Pons (tissue), 1 donor: ENCODE data around the gene DNM1L.
A peak's percentile ranks its signal among the peaks of the same experiment; 100 is the strongest.

ENCODE experiments used
- DNase-seq: peaks from one replicate; pipeline ENCODE4 v3.0.0-alpha.2; 2016; ENCODE audit warnings: low spot score

DNM1L gene

GRCh38 chr12:32679091-32679919 is at the start of gene DNM1L:
Gene DNM1L, plus strand, starts transcription at chr12:32679301. Its CDS starts 63 bp downstream, at chr12:32679364.
- peak; percentile 97 for DNase-seq

GRCh38 chr12:32641287-32641901 is 37.7 kb upstream of the DNM1L start:
- DNase-seq, result no peak

- DNase-seq, result no peak
Observed at GRCh38 chr12:32644431-32644830, 34.7 kb upstream of the DNM1L start.

GRCh38 chr12:32647275-32647674 is 31.8 kb upstream of the DNM1L start:
- no peak for DNase-seq

GRCh38 chr12:32650508-32650907 is 28.6 kb upstream of the DNM1L start:
- no peak for DNase-seq

- DNase-seq, result no peak
Observed at GRCh38 chr12:32651151-32651955, 27.7 kb upstream of the DNM1L start.

- DNase-seq, result no peak
Observed at GRCh38 chr12:32651956-32652210, 27.2 kb upstream of the DNM1L start.

- DNase-seq, result no peak
Observed at GRCh38 chr12:32659908-32660440, 19.1 kb upstream of the DNM1L start.

GRCh38 chr12:32661706-32662105 is 17.4 kb upstream of the DNM1L start:
- no peak for DNase-seq

GRCh38 chr12:32662665-32663064 is 16.4 kb upstream of the DNM1L start:
- no peak for DNase-seq

GRCh38 chr12:32666018-32666417 is 13.1 kb upstream of the DNM1L start:
- no peak for DNase-seq

- no peak for DNase-seq
Observed at GRCh38 chr12:32669584-32669983, 9.5 kb upstream of the DNM1L start.

GRCh38 chr12:32671930-32672780 is 6.9 kb upstream of the DNM1L start:
- DNase-seq, result peak; percentile 74

- peak; percentile 31 for DNase-seq
Observed at GRCh38 chr12:32679920-32680237, 778 bp downstream of the DNM1L start.

- no peak for DNase-seq
Observed at GRCh38 chr12:32680787-32681186, 1.7 kb downstream of the DNM1L start.

- DNase-seq, result no peak
Observed at GRCh38 chr12:32681272-32681671, 2.2 kb downstream of the DNM1L start.

GRCh38 chr12:32686340-32686739 is 7.2 kb downstream of the DNM1L start:
- DNase-seq, result no peak

GRCh38 chr12:32688786-32689185 is 9.7 kb downstream of the DNM1L start:
- no peak for DNase-seq

GRCh38 chr12:32690927-32691326 is 11.8 kb downstream of the DNM1L start:
- no peak for DNase-seq

- no peak for DNase-seq
Observed at GRCh38 chr12:32692358-32692757, 13.3 kb downstream of the DNM1L start.

- DNase-seq, result no peak
Observed at GRCh38 chr12:32693036-32693435, 13.9 kb downstream of the DNM1L start.

- no peak for DNase-seq
Observed at GRCh38 chr12:32695787-32696186, 16.7 kb downstream of the DNM1L start.
